Measurements from ENCODE around the gene ZNF525. TPM values are rescaled to one million over a fixed set of nuclear protein-coding genes. Genes with fewer than 3 reads are reported as not detected.

Gene ZNF525
- total RNA-seq (2011; cell fraction: chromatin; rRNA removed; ENCODE audit: low replicate concordance), result 12.6 and 34.8 TPM in 2 replicates
- 6.3 and 10.8 TPM in 2 replicates for total RNA-seq (2011; cell fraction: nucleolus; rRNA removed)
- 17.3 and 18.7 TPM in 2 replicates for total RNA-seq (2011; cell fraction: nucleoplasm; rRNA removed)
- 4.1 and 6.9 TPM in 2 replicates for total RNA-seq (2014; rRNA removed)
- total RNA-seq (2014; rRNA removed; fragmentation: Illumina TruSeq; extraction: Trizol), result 11.0 and 12.0 TPM in 2 replicates
- total RNA-seq (2015; rRNA removed; fragmentation: Illumina TruSeq; extraction: Trizol), result 5.7 and 6.7 TPM in 2 replicates
- 6.5 and 6.7 TPM in 2 replicates for total RNA-seq (2021)
- 6.4 and 10.8 TPM in 2 replicates for polyA plus RNA-seq (2011; rRNA removed)
- polyA plus RNA-seq (2011; cell fraction: cytosol; rRNA removed), result 1.4 and 2.7 TPM in 2 replicates
- polyA plus RNA-seq (2011; cell fraction: nucleus; rRNA removed), result 5.9 and 6.6 TPM in 2 replicates
- 3.4 and 4.3 TPM in 2 replicates for polyA plus RNA-seq (2012)
- polyA plus RNA-seq (2014; fragmentation: Illumina TruSeq; extraction: Trizol), result 6.5 and 7.0 TPM in 2 replicates
- 1 to 10 TPM; 1.5 to 2.5 TPM for polyA plus RNA-seq (2014; fragmentation: Nextera tagmentation; extraction: Ambion mirVana)
- polyA plus RNA-seq (2014; rRNA removed), result 4.5 and 5.4 TPM in 2 replicates
- 14.5 and 16.1 TPM in 2 replicates for polyA minus RNA-seq (2011; rRNA and poly(A)+ RNA removed)
- 2.2 and 5.0 TPM in 2 replicates for polyA minus RNA-seq (2011; cell fraction: cytosol; rRNA and poly(A)+ RNA removed)
- 5.3 and 7.7 TPM in 2 replicates for polyA minus RNA-seq (2011; cell fraction: nucleus; rRNA and poly(A)+ RNA removed)
- Bru-seq, nascent RNA, result percentile 57 among the genes with signal in this experiment
- BruChase-seq, experiment 1, labeled RNA remaining after a 2-hour chase, result percentile 62 among the genes with signal in this experiment
- BruChase-seq, experiment 2, labeled RNA remaining after a 6-hour chase, result percentile 65 among the genes with signal in this experiment
- long read RNA-seq, experiment 1, partial matches to known transcripts, result 0 of 6 reads
- long read RNA-seq, experiment 1, other reads (novel, unspliced or antisense), result 4 of 6 reads
- long read RNA-seq, experiment 2, partial matches to known transcripts, result 0 of 1 reads
- long read RNA-seq, experiment 2, other reads (novel, unspliced or antisense), result 1 of 1 reads
- long read RNA-seq, experiment 3, partial matches to known transcripts, result 0 of 1 reads
- long read RNA-seq, experiment 3, other reads (novel, unspliced or antisense), result 0 of 1 reads

DNA sequence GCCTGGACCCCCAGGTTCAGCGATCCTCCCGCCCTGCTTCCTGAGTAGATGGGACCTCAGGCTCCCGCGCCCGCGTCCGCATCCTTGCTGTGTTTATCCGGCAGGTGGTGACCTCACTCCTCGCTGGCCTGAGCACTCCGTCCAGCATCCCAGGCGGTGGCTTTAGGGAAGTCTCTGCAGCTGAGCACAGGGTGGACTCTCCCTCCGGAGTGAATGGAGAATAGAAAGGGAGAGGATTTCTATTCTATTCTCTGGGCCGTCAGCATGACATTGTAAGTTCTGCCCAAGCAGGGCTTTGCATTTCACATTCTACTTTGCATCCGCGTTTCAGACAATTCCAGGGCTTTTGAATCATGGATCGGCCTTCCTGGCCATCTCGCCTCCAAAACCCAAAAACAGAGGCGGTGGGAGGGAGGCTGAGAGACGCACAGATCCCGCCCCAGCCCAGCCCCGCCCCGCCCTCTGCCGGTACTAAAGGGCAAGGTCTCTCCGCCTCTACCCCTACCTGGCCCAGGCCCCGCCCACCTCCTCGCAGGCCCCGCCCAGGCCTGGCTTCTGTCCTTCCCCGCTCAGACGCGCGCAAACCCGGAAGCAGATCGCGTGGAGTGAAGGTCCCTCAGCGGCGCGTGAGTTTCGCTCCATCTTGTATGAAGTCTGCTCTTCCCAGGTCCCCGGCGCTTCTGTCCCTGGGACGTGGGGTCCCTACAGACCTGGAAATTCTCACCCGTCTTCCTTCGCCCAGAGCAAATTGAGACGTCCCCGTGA lies at the start of gene ZNF525:
Gene ZNF525, plus strand, starts transcription at position 572 of the 765 bp plus-strand sequence. CDS start 6,577 bp downstream, outside the sequence.
- peak within 1 kb of the TSS; percentile 65 for H3K4me2 ChIP-seq (ENCODE audit: insufficient read depth, low read length)
- peaks cover 0 to 4% of the 10 kb centered on the region in 2 experiments; a peak in 2 of 5 replicates for H3K4me1 ChIP-seq (replicated peaks in 1 of 2; ENCODE audit: control insufficient read depth in 2 of 2, insufficient read depth in 2 of 2, low read length in 2 of 2)
- no peaks in the 10 kb centered on the region for H3K9me3 ChIP-seq (replicated peaks; ENCODE audit: control insufficient read depth, insufficient read depth, low read depth, low read length)
- no peaks in the 10 kb centered on the region for H3K36me3 ChIP-seq (ENCODE audit: control insufficient read depth, insufficient read depth, low read length)
- no TSS peak for BruUV-seq (replicated peaks)
- peak within 1 kb of the TSS; percentile 51 for H3K4me3 ChIP-seq
- peak within 1 kb of the TSS; percentile 87 for H2AFZ ChIP-seq (ENCODE audit: low read depth, low read length)
- in situ Hi-C loops (cut with MboI) (loop anchor here (5.0 kb wide), 1 partner anchor 678 kb away; no protein-coding TSS in a partner anchor), intact Hi-C loops (cut with micrococcal nuclease) (no loop called here)
- no peaks in the 10 kb centered on the region for H4K20me1 ChIP-seq (replicated peaks; ENCODE audit: control insufficient read depth, insufficient read depth, low read length)
- peak; percentile 83 to 86 (median 84) for DNase-seq (ENCODE audit: extremely low read depth in 1 of 4, low spot score in 3 of 4)
- ChIA-PET CTCF (ENCODE audit: low intra/inter-chr PET ratio) (no interaction called here), POLR2A (interaction anchor here (0.5 kb wide), 1 partner anchor 25 kb away, joined by 3 read pairs; no protein-coding TSS in a partner anchor)
- H3K27ac ChIP-seq (ENCODE audit: extremely low read depth, low read depth, low read length), result peak within 1 kb of the TSS; percentile 74
- ATAC-seq, result peak; percentile 100
- H3K79me2 ChIP-seq (ENCODE audit: control insufficient read depth, insufficient read depth, low read length), result no peaks in the 10 kb centered on the region
- peak within 1 kb of the TSS; percentile 69 to 85 for H3K9ac ChIP-seq (ENCODE audit: insufficient read depth in 1 of 2, low read depth in 2 of 2, low read length in 2 of 2)
- no peak for FAIRE-seq
- H3K9me1 ChIP-seq (ENCODE audit: control insufficient read depth, insufficient read depth, low read length), result no peaks in the 10 kb centered on the region
- 45% methylated on average over 26 of the region's 45 CpGs for WGBS (ENCODE audit: insufficient coverage, low coverage, missing lambda C conversion rate)
- H3K27me3 ChIP-seq (ENCODE audit: control insufficient read depth in 2 of 2, insufficient read depth in 2 of 2, low read length in 2 of 2), result no peaks in the 10 kb centered on the region
- TF ChIP-seq, protein P1, sequence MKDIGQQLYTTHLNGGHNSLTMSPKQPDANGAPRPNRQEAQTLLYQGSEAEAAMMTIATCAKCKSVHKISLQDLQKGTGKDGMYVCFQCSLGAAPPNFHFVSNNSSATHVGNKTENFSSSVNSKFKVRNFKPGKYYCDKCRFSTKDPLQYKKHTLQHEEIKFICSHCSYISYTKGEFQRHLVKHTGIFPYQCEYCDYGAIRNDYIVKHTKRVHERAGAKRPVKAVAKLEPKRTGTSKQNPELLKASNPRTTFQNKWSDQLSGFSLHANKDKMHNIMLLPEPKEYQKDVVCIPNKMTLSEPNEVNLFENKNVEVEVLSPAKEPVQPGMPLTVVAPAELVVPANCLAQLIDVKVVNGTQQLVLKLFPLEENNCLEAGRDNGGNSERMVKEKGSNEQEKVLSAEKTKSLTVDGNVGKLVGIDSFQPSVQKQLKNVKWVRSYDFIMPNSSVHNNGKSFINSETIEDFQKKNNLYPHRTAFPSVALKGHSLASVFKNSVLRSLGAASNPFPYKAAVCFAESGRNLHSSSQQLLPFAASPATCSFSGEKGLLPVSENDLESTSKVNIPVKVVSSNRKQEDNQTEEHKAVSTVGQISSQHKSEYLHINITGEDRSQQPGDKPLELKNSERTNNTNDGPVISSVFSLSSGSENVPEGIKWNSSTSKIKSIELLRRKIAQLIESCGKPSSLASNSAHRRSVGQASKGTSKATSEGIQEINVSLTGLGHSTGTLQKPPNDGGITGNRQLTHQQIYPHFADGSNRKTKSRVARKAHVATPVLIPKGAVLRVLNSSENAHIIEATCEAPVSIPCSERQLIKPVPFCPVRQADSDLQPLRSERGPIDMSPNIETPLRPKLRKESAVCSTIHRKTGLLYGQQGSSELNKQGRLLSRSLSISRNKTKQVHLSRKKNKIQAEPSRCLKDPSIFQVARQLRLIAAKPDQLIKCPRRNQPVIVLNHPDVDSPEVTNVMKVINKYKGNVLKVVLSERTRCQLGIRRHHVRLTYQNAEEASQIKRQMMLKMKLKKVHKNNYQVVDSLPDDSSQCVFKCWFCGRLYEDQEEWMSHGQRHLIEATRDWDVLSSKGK (CRISPR knock-in tag; IDR thresholded peaks at IDR 0.05), result no peak
- TF ChIP-seq ZNF699 (CRISPR knock-in tag; IDR thresholded peaks at IDR 0.05; ENCODE audit: insufficient replicate concordance) (no peak), FOS (IDR thresholded peaks at IDR 0.05; ENCODE audit: extremely low read depth, insufficient read length) (no peak), POLR2AphosphoS5 (IDR thresholded peaks at IDR 0.05; ENCODE audit: control insufficient read depth, insufficient read depth, low read depth, low read length) (no peak), HDAC3 (IDR thresholded peaks at IDR 0.05; ENCODE audit: borderline replicate concordance, partially characterized antibody) (no peak), GTF2A2 (tag; IDR thresholded peaks at IDR 0.05) (no peak), TGIF2 (CRISPR knock-in tag; IDR thresholded peaks at IDR 0.05) (no peak), TOE1 (IDR thresholded peaks at IDR 0.05; ENCODE audit: borderline replicate concordance) (no peak), TOE1 (CRISPR knock-in tag; IDR thresholded peaks at IDR 0.05; ENCODE audit: borderline replicate concordance, low read depth) (no peak)
- TF ChIP-seq, protein P2, sequence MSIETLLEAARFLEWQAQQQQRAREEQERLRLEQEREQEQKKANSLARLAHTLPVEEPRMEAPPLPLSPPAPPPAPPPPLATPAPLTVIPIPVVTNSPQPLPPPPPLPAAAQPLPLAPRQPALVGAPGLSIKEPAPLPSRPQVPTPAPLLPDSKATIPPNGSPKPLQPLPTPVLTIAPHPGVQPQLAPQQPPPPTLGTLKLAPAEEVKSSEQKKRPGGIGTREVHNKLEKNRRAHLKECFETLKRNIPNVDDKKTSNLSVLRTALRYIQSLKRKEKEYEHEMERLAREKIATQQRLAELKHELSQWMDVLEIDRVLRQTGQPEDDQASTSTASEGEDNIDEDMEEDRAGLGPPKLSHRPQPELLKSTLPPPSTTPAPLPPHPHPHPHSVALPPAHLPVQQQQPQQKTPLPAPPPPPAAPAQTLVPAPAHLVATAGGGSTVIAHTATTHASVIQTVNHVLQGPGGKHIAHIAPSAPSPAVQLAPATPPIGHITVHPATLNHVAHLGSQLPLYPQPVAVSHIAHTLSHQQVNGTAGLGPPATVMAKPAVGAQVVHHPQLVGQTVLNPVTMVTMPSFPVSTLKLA (conservative IDR thresholded peaks at IDR 0.05), result peak; percentile 44 to 70; a peak in 3 of 4 replicates

Data from K562 (cell line).